ENCODE data around the gene NAGLU.

DNA sequence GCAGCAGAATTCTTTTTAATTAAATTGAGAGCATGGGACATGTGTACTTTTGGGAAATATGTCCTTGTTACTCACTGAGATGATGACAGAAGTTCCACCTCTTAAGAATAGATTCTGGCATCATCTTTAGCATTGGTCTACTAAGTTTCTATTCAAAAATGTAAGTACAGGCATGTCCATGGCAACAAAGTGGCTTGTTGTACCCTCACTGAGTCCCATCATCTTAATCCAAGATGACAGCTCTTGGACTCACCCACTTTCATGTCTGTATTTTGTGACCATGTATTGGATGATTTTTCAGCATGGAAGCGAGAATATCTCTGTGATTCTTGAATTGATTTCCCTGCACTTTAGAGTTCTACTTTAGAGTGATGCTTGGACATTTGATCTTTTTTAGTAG is 33.1 kb upstream of the NAGLU start:
- TF ChIP-seq NFIC (IDR thresholded peaks at IDR 0.05; ENCODE audit: borderline replicate concordance) (no peak), POLR2AphosphoS5 (IDR thresholded peaks at IDR 0.05; ENCODE audit: low read depth, low read length) (no peak), CTCF (IDR thresholded peaks at IDR 0.05) (no peak), RFX5 (IDR thresholded peaks at IDR 0.05; ENCODE audit: low read length) (no peak), REST (IDR thresholded peaks at IDR 0.05; ENCODE audit: low read depth, low read length) (no peak), EZH2phosphoT487 (IDR thresholded peaks at IDR 0.05; ENCODE audit: borderline replicate concordance, low read depth) (no peak), EP300 (IDR thresholded peaks at IDR 0.05; ENCODE audit: borderline replicate concordance in 1 of 2, low read depth in 1 of 2, low read length in 1 of 2) (no peak)
- TF ChIP-seq, protein P1, sequence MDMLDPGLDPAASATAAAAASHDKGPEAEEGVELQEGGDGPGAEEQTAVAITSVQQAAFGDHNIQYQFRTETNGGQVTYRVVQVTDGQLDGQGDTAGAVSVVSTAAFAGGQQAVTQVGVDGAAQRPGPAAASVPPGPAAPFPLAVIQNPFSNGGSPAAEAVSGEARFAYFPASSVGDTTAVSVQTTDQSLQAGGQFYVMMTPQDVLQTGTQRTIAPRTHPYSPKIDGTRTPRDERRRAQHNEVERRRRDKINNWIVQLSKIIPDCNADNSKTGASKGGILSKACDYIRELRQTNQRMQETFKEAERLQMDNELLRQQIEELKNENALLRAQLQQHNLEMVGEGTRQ (IDR thresholded peaks at IDR 0.05; ENCODE audit: borderline replicate concordance, low read depth, low read length): no peak
